ENCODE results near the gene WWOX.

The WWOX gene

DNA sequence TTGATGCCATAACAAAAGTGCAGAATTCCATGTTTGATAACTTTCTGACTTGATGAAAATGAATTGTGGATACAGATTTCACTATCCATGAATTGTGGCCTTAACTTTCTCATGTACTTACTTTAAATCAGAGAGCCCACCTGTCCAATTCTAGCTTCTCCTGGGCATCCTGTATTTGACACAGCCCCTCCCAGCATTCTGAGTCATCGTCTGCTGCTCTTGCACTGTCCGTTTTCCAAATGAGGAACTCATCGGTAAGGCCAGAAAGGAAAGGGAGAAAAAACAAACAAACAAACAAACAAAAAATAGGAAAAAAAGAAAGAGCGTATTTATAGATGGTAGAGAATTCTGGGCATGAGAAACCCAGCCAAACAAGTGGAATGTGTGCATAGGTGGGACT lies 361.6 kb downstream of the WWOX start:
- TF ChIP-seq, protein P1, sequence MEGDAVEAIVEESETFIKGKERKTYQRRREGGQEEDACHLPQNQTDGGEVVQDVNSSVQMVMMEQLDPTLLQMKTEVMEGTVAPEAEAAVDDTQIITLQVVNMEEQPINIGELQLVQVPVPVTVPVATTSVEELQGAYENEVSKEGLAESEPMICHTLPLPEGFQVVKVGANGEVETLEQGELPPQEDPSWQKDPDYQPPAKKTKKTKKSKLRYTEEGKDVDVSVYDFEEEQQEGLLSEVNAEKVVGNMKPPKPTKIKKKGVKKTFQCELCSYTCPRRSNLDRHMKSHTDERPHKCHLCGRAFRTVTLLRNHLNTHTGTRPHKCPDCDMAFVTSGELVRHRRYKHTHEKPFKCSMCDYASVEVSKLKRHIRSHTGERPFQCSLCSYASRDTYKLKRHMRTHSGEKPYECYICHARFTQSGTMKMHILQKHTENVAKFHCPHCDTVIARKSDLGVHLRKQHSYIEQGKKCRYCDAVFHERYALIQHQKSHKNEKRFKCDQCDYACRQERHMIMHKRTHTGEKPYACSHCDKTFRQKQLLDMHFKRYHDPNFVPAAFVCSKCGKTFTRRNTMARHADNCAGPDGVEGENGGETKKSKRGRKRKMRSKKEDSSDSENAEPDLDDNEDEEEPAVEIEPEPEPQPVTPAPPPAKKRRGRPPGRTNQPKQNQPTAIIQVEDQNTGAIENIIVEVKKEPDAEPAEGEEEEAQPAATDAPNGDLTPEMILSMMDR (IDR thresholded peaks at IDR 0.05; ENCODE audit: low read depth, low read length) = no peak
- DNase-seq (ENCODE audit: extremely low read depth, low read depth) = no peak

DNA sequence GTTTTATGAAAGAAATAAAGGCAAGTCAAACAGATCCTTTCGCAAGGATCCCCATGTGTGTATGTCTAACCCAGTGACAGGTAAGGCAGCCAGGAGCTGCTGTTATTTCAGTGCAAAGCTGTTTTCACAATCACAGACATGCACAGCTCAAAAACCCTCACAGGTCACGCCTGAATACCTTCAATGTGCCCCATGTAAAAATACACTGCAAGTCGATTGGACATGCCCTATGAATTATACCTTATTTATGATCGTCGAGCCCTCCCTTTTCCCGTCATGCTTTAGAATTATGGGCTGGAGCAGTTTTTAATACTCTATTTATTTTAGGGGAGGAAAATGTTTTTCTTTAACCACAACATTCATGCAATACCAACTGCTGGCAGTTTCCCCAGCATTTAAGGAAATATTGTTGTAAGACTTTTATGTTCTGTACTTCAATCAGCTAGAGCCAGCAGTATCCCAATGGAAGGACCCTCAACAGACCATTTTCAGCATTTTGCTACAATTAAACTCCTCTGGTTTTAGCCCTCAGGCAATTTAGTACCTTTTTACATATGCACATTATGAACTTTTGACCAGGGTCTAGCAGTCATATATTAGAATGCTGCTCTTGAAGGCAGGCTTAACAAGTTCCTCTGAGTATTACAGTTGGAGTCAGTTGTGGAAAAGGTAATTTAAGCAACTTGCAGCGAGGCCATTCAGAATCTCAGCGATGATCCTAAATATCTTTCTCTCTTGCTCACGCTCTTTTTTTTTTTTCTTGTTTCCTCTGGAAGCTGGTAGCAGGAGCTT lies 362.2 kb downstream of the WWOX start:
- TF ChIP-seq, protein P1 (IDR thresholded peaks at IDR 0.05; ENCODE audit: low read depth, low read length) = no peak
- no peak for DNase-seq (ENCODE audit: extremely low read depth, low read depth)

DNA sequence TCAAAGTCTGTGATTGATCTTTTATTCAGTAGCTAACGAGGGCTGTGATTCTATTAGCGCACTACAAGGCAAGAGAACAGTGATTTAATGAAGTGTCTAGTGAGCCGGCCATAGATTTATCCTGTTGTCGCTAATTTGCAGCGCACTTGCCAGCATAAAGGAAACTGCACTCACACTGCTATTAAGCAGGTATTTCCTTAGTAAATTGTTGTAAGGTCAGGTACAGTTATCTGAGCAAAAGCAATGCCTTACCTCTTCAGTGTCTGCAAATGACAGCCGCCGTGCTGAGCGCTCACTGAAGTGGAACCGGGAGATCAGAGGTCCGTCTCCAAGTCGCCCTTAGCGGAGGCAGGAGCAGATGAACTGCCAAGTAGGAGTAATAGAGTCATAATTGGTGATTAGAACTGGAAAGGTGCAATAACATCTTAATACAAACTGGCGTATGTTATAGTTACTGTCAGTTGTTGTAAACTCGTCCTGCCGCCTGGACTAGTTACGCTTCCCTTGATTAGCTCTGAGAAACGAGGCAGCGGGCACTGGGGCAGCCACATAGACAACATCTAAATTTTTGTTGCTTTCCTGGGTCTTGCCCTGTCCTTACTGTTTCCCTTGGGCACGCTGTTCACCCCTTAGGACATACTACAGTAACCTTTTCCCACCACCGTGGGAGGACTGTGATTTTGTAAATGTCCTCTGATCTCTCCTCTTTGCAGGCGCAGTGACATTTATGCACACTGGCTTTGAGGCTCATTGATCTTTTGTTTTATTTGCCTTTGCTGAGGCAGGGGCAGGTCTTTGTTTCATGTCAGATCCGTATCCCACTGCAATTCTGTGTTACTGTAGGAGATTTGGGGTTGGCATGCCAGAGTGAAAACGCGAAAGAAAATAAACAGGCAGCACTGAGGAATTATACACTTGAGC lies 363.1 kb downstream of the WWOX start:
- TF ChIP-seq, protein P1 (IDR thresholded peaks at IDR 0.05; ENCODE audit: low read depth, low read length) = no peak
- no peak for DNase-seq (ENCODE audit: extremely low read depth, low read depth)

DNA sequence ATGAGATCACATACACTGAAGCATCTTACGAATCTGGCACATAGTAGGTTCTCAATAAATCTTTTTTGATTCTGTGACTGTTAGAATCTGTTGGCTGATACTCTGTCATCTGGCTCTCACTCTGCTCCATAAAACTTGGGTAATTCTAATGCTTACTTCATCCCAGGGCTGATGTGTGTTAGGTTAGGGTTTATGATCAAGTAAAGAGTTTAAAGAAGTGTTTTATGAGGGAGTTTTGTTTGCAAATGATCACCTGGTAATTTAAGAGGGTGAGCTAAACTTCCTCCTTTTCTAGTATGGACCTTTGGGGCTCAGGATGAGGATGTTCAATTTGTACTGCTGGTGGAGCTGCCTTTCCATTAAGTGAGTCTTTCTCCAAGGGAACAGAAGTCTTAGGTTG lies 364.1 kb downstream of the WWOX start:
- TF ChIP-seq, protein P1 (IDR thresholded peaks at IDR 0.05; ENCODE audit: low read depth, low read length) = no peak
- DNase-seq (ENCODE audit: extremely low read depth, low read depth) = no peak

DNA sequence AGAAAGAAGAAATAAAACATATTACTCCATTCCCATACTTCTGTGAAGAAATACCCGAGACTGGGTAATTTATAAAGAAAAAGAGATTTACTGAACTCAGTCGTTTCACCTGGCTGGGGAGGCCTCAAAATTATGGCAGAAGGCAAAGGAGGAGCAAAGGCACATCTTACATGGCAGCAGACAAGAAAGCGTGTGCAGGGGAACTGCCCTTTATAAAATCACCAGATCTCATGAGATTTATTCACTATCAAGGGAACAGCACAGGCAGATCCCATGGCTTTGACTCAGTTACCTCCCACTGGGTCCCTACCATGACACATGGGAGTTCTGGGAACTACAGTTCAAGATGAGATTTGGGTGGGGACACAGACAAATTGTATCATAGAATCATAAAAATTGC lies 365.4 kb downstream of the WWOX start:
- DNase-seq (ENCODE audit: extremely low read depth, low read depth) = no peak
- TF ChIP-seq, protein P1 (IDR thresholded peaks at IDR 0.05; ENCODE audit: low read depth, low read length) = no peak

DNA sequence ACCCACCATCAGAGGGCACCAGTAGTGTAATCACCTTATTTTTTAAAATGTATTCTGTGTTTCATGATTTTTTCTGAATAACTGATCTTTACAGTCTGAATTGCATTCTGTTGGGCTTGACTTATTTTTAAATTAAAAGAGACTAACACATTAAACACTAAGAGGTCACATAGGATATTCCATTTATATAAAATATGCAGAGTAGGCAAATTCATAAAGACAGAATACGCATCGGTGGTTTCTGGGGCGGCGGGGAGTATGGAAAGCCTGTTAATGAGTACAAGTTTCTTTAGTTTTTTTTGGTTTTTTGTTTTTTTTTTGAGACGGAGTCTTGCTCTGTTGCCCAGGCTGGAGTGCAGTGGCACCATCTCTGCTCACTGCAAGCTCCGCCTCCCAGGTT lies 366.3 kb downstream of the WWOX start:
- TF ChIP-seq, protein P1 (IDR thresholded peaks at IDR 0.05; ENCODE audit: low read depth, low read length) = no peak
- DNase-seq (ENCODE audit: extremely low read depth, low read depth) = no peak

DNA sequence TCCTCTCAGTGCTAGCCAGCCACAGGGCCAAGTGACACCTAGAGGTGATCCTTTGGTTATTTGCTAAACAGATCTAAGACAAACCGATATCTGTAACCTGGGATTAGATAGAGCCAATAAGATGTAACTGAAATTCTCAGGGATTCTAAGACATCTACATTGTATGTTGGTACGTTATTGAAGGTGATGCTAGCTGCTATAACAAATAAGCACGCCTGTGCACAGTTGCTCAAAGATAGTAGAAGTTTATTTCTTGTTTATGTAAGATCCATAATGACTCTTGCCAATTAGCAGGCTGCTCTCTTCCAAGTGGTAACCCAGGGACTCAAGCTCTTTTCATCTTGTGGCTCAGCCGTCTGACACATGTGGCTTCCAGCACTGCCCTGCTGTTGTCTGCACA lies 370.3 kb downstream of the WWOX start:
- TF ChIP-seq, protein P1 (IDR thresholded peaks at IDR 0.05; ENCODE audit: low read depth, low read length) = no peak
- DNase-seq (ENCODE audit: extremely low read depth, low read depth) = no peak
